Stimulated activated CD4-positive, alpha-beta T cell treated with anti-CD3 and anti-CD28 coated beads, Interleukin-4, amount 100 ng/mL, for 24 hours (primary cell): ENCODE measurements around the gene ILRUN.
"Not testable (repeated sequence)": the region's sequence is repeated elsewhere in the genome, so short reads cannot be mapped to it uniquely, and the experiment has no call there.

Source experiments
- DNase-seq: peaks from one replicate; pipeline ENCODE4 v3.0.0-alpha.2; 2020

The ILRUN gene

DNA sequence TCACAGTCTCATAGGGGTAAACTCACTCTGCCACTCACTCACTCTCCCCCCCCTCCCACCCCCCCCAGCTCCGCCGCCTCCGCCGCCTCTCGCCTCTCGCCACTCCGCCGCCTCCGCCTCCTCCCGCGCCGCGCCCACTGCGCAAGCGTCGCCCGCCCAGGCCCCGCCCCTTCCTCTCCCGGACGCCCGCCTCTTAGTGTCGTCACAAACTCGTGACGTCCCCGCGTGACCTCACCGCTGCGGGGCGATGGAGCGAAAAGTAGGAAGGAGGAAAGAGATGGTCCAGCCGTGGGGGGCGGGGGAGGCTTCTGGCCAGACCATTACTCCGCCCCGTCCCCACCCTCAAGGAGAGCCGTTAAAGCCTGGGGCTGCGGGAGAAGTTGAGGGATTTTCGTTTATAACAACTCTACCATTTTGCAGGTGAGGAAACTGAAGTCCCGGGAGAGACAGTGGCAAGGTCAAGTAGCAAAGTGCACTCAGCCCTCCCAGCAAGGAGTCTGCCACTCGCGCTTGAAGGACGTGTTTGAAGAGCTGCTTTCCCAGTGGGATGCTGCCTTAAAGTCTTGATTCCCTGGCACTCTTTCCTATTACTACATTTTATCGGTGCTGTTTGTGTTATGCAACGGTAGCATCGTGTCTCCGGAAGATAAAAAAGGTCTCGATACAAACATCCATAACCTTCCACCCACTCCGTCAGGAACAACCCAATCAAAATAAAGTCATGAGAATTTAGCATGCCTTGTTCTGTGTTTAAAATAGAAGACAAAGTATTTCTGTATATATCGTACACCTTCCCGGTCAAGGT, at the start of gene ILRUN:
Gene ILRUN, minus strand, starts transcription at position 29 of the 805 bp plus-strand sequence. CDS start 164 bp downstream, outside the sequence.
- peak; percentile 95 for DNase-seq

DNA sequence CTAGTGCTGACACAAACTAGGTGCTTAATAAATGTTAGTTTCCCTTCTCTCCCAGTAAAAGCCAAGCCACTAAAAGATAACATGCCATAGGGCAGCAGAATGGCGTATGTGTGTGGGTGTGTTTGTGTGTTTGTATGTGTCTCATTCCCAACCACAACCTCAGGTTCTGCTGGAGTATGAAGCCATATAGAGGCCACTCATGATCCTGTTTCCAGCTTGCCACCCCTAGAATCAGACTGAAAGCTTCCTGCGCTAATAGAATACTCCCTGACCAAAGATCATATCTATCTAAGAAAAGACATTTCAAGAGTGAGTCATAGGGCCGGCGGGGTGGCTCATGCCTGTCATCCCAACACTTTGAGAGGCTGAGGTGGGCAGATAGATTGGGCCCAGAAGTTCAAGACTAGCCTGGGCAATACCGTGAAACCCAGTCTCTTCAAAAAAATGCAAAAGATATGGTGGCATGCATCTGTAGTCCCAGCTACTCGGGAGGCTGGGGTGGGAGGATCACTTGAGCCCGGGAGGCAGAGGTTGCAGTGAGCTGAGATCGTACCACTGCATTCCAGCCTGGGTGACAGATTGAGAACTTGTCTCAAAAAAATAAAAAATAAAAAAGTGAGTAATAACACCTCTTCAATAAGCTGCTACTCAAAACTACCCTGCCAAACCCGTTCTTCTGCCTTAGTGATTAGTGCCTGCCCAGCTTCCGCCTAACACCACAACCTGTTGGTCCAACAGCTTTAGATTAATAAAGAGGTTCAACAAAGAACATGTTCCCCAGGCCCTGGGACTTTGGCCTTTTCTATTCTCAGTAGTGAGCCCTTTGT, 48.9 kb upstream of the ILRUN start:
- no peak for DNase-seq

DNA sequence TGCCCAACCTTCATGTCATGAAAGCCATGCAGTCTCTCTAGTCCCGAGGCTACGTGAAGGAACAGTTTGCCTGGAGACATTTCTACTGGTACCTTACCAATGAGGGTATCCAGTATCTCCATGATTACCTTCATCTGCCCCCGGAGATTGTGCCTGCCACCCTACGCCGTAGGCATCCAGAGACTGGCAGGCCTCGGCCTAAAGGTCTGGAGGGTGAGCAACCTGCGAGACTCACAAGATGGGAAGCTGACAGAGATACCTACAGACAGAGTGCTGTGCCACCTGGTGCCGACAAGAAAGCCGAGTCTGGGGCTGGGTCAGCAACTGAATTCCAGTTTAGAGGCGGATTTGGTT, 47.7 kb upstream of the ILRUN start:
- DNase-seq = not testable (repeated sequence)

DNA sequence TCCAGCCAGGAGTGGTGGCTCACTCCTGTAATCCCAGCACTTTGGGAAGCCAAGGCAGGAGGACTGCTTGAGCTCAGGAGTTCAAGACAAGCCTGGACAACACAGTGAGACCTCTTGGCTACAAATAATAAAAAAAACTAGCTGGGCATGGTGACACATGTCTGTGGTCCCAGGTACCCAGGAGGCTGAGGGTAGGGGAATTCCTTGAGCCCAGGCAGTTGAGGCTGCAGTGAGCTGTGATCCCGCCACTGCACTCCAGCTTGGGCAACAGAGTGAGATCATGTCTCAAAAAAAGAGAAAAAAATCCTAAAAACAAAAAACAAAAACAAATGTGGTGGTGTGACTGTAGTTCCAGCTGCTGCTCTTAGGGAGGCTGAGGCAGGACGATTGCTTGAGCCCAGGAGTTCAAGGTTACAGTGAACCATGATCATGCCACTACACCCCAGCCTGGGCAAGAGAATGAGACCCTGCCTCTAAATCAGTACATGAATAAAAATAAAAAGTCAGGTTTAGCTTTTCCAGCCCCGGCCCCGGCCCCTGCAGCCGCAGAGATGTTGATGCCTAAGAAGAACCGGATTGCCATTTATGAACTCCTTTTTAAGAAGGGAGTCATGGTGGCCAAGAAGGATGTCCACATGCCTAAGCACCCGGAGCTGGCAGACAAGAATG, 47.2 kb upstream of the ILRUN start:
- no peak for DNase-seq

DNA sequence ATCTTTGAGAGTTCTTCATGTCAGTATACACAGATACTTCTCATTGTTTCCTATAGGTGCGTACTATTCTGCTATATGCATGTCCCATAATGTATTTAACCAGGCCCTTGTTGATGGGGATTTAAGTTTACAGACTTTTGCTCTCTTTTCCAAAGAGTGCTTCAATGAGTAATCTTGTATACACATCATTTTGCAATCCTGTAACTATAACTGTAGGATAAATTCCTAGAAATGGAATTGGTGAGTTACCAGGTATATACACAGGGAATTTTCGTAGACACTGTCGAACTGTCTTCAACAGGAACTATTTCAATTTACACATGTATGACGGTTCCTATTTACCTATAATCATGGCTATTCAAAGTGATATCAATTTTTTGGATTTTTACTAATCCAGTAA, 45.5 kb upstream of the ILRUN start:
- no peak for DNase-seq

DNA sequence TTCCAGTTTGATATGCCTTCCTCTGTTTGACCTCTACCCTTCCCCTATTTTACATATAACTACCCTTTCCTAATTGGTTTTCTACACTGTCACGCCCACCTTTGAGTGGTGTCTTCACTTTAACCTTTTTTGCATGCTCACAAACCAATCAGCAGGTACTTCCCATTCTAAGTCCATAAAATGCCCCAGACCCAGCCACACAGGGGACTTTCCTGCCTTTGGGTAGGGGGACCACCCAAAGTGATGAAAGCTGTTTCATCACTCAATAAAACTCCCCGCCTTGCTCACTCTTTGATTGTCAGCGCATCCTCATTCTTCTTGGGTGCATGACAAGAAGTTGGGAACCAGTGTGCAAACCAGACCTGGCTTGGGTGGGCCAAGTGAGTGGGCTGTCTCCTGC, 40.3 kb upstream of the ILRUN start:
- DNase-seq = no peak

DNA sequence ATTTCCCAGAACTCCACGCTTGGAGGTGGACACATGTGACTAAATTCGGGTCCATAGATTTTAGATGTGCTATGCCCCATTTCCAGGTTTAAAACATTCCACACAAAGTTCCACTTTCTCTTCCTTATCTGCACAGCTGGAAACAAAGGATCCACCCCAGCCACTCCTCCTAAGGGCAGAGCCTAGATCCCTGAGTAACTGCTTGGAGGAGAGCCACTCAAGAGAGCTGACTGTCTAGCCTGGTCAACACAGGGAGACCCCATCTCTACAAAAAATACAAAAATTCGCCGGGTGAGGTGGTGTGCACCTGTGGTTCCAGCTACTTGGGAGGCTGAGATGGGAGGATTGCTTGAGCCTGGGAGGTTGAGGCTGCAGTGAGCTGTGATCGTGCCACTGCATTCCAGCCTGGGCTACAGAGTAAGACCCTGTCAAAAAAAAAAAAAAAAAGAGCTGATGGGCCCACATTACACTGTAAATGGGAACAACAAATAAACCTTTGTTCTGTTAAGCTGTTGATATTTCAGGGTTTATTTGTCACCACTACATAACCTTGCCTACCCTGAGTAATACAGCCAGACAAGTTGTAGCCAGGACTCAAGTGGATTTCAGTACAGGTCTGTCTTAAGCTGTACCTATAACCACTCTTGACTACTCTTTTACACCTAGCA, 35.0 kb upstream of the ILRUN start:
- DNase-seq = no peak

DNA sequence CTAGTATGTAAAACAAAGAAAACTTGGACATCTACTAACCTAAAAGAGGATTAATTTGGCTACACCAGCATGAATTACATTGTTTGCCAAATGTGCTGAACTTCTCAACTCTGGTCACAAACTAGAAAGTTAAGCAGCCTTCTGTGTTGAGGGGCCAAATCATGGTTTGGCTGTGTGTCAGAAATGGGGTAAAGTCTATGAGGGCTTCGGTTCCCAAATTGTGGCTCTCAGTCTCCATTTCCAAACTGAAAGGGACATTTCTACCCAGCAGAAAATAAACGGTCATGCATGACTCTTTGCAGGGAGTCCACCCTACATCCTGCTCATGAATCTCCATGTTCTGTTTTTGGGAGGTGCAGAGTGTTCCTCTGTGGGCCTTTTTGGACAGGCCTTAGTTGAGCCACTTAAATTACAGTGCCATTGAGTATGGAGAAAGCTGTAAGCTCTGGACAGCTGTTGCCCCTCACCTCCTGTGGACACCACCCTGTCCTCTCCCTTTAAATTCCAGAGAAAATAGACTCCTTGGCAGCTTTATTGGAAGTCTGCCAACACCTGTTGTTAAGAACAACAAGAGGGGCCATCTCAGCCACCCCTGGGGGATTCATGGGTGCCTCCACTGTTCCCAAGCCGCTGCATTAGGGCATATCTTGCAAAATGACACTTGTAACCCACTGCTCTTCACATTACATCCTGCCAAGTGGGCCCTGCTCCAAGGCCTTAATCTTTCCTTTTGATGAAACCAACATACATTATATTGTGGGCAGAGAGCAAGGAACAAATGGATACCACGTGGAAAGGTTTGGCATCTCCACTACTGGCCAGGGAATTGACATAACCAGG, 33.3 kb upstream of the ILRUN start:
- DNase-seq = no peak

DNA sequence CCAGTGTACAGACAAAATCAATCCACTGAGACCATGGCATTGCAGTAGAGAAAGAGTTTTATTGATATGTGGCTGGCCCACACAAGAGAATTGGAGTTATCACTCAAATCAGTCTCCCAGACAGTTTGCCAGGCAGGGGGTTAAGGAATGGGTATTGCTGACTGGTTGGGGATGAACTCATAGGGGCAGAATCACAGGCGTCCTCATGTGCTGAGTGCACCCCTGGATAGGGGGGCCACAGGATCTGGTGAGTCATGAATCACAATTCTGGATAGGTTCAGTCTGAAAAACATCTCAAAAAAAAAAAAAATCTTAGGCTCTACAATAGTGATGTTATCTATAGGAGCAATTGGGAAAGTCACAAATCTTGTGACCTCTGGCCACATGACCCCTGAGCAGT, 29.5 kb upstream of the ILRUN start:
- no peak for DNase-seq

DNA sequence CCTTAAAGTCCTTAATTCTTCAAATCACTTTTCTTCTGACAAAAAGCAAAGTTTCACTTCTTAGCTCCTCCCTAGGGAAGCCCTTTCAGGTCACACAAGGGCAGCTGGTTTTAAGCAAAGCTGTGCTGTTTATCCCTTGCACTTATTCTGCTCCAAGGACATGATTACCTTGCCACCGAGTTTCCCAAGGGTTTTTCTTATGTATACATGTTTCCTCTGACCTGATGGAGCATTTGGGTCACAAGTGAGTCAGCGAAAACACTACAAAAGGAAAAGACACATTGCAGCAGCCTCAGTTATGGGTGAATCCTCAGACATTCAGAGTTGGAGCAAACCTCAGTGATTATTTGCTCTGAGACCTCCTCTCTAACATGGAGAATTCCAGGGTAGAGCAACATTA, 26.6 kb upstream of the ILRUN start:
- no peak for DNase-seq

DNA sequence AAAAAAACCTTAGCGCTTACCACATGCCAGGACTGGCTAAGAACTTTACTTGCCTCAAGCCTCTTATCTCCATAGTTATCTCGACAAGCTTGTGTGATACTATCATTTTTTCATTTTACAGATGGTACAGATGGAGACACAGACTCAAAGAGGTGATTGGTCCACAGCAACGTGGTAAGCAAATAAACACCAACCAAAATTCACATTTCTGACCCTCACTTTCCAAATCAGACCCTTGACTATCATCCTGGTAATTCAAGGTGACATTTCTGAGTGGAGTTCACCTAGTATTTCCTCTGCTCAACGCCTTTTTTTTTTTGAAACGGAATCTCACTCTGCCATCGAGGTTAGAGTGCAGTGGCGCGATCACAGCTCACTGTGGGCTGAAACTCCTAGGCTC, 25.9 kb upstream of the ILRUN start:
- DNase-seq = no peak

DNA sequence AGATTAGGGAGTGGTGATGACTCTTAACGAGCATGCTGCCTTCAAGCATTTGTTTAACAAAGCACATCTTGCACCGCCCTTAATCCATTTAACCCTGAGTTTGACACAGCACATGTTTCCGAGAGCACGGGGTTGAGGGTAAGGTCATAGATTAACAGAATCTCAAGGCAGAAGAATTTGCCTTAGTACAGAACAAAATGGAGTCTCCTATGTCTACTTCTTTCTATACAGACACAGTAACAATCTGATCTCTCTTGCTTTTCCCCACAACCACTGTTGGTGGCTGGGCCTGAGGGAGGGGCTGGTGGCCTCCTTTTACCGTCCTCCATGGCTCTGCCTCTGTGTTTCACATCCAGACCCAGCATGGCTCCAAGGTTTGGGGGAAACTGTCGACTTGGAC, 23.6 kb upstream of the ILRUN start:
- DNase-seq = not testable (repeated sequence)

DNA sequence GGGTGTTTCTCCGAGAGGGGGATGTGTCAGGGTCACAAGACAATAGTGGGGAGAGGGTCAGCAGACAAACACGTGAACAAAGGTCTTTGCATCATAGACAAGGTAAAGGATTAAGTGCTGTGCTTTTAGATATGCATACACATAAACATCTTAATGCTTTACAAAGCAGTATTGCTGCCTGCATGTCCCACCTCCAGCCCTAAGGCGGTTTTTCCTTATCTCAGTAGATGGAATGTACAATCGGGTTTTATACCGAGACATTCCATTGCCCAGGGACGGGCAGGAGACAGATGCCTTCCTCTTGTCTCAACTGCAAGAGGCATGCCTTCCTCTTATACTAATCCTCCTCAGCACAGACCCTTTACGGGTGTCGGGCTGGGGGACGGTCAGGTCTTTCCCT, 23.1 kb upstream of the ILRUN start:
- DNase-seq = not testable (repeated sequence)

DNA sequence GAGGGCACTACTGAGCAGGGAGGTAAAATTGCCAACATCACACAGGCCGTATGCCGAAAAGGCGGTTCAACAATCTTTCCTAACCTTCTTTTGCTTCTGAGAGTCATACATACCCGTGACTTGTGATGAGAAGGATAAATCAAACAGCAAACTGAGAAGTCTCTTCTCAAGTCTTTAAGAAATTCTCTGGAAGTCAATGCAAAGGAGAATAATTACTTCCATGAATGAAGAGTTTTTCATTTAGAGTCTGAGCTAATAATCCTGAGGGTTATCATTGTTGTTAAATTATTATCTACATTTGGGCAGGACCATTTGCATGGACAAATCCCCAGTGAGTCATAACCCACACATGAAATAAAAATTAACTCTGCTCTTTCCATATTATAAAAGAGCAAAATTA, 22.4 kb upstream of the ILRUN start:
- no peak for DNase-seq

DNA sequence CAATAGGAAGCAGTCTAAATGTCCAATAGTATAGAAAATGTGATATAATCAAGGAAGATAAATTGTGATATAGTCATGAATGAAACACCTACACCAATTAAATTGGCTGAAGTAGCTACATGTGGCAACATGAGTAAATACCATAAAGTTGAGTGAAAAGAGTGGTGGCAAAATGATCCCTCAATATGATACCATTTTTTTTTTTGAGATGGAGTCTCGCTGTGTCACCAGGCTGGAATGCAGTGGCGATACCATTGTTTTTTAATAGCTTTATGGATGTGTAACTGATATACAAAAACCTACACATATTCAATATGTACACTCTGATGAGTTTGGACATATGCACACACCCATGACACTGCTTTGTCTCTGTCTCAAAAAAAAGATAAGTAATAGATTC, 20.9 kb upstream of the ILRUN start:
- no peak for DNase-seq

DNA sequence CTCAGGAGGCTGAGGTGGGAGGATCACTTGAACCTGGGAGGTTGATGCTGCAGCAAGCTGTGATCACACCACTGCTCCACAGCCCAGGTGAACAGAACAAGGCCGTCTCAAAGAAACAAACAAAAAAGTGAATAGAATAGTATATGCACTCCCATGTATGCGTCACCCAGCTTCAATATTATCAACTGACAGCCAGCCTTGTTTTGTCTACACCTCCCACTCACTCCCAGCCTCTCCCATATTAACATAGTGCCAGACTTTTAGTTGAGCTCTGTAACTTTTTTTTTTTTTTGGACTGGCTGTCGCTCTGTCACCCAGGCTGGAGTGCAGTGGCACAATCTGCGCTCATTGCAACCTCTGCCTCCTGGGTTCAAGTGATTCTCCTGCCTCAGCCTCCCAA, 18.1 kb upstream of the ILRUN start:
- no peak for DNase-seq

DNA sequence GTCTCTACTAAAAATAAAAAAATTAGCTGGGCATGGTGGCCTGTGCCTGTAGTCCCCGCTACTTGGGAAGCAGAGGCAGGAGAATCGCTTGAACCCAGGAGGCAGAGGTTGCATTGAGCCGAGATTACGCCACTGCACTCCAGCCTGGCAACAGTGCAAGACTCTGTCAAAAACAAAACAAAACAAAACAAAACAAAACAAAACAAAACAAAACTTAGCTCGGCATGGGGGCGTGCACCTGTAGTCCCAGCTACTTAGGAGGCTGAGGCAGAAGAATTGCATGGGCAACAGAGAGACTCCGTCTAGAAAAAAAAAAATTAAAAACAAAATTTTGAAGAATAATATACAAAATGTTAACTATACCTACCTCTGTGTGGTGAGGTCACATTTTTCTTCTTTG, 16.3 kb upstream of the ILRUN start:
- DNase-seq = not testable (repeated sequence)

DNA sequence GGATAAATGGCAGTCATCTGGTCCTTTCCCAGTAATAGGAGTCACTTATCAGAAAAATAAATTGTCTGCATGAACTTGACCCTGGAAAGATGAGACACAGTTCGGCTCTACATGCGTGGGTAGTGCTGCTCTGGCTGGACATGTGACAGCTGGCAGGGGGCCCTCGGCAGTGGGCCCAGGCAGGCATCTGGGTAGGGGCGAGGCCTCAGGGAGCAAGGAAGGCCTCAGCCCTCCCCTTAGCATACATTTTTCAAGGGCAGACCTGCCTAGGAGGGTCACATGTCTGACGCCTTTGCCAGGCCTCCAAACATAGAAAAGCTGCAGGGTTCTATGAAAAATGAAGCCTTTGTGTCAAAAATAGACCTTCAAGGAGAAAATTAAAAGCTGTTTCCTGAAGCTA, 12.8 kb upstream of the ILRUN start:
- no peak for DNase-seq

DNA sequence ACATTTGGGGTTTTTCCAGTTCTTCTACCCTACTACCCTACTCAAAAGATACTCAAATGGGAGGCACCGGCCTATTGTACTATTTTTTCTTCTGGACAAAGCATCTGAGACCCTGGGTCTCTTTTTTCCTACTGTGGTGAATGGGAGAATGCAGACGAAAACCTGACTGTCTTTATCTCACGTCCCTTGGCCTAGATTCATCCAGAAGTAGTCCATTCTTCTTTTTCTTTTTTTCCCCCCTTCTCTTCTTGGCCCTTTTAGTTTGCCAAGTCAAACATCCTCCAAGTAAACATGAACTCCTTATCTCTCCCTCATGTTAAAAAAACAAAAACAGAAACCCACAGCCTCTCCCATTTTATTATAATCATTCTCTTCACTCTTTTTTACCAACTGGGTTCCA, 8.7 kb upstream of the ILRUN start:
- no peak for DNase-seq

DNA sequence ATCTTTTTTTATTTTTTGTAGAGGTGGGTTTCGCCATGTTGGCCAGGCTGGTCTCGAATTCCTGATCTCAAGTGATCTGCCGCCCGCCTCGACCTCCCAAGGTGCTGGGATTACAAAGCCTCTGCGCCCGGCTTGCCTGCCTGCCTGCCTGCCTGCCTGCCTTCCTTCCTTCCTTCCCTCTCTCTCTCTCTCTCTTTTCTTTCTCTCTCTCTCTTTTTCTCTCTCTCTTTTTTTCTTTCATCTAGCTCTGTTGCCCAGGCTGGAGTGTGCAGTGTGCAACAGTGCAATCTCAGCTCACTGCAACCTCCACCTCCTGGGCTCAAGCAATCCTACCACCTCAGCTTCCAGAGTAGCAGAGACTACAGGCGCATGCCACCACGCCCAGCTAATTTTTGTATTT, 4.6 kb upstream of the ILRUN start:
- no peak for DNase-seq

DNA sequence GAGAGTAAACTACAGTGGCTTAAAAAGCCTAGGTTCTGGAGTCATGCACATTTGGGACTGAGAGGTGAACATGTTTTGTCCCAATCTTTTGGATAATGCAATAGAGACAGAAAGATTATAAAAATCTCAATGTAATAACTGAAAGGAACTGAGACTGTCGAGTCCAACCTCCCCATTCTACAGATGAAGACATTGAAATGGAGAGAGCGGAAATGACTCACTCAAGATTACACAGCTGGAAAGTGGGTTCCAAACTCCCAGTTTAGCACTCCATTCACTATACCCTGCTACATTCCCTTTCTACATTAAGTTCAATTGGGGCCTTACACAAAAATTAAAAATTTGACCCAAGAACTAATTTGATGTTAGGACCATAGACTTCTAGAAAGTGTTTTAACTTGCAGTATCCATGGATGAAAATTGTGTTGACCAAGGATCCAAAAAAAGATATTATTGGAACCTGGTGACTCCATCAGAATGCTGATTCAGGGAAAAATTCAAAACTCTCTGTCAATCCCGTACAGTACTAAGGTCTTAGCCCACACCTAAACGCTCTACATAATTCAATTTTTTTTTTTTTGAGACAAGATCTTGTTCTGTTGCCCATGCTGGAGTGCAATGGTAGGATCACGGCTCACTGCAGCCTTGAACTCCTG, 1.5 kb upstream of the ILRUN start:
- DNase-seq = no peak

DNA sequence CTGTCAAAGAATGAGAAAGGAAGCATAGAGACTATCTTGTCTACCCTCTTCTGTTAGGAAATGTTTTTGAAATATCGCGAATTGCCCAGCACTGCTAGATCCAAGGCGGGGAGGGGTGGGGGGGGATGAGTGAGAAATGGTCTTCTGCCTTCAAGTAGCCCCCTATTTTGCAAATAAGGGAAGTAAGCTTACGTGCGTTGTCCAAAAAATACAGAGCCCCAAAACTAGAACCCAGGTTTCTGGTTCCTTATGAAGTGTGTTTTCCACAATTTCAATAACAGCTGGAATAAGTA, 923 bp upstream of the ILRUN start:
- DNase-seq = no peak
